Hepatocyte (in vitro differentiated cells): ENCODE measurements around the gene TCAF1.

Experiments
- EZH2 ChIP-seq: fragments of 200-600 bp; sonication (generic); IDR thresholded peaks from 2 replicates; pipeline ENCODE4 v1.6.1; 2016; ENCODE audit warnings: antibody characterized with exemption, mild to moderate bottlenecking, borderline replicate concordance
- EZH2phosphoT487 ChIP-seq: fragments of 200-600 bp; sonication (generic); IDR thresholded peaks from one replicate; pipeline ENCODE4 v1.6.1; 2018; ENCODE audit warnings: antibody characterized with exemption, mild to moderate bottlenecking, low read depth, moderate library complexity; ENCODE audit not compliant: unreplicated experiment, severe bottlenecking
- TF ChIP-seq, protein P1 (sequence below): fragments of 200-600 bp; sonication (generic); IDR thresholded peaks from 2 replicates; pipeline ENCODE4 v1.5.1; 2016; ENCODE audit warnings: antibody characterized with exemption, mild to moderate bottlenecking; ENCODE audit not compliant: poor library complexity

DNA sequence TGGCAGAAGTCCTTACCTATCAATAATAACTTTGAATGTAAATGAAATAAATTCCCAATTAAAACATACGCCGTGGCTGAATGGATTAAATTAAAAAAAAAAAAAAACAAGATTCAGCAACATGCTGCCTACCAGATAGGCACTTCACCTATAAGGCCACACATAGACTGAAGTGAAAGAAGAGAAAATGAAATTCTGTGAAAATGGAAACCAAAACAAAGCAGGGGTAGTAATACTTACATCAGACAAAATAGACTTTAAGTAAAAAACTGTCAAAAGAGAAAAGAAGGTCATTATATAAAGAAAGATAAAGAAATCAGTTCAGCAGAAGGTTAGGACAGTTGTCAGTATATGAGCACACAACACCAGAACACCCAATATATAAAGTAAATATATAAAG lies 55.3 kb downstream of the TCAF1 start:
- TF ChIP-seq EZH2 (no peak), EZH2phosphoT487 (no peak)
- TF ChIP-seq, protein P1, sequence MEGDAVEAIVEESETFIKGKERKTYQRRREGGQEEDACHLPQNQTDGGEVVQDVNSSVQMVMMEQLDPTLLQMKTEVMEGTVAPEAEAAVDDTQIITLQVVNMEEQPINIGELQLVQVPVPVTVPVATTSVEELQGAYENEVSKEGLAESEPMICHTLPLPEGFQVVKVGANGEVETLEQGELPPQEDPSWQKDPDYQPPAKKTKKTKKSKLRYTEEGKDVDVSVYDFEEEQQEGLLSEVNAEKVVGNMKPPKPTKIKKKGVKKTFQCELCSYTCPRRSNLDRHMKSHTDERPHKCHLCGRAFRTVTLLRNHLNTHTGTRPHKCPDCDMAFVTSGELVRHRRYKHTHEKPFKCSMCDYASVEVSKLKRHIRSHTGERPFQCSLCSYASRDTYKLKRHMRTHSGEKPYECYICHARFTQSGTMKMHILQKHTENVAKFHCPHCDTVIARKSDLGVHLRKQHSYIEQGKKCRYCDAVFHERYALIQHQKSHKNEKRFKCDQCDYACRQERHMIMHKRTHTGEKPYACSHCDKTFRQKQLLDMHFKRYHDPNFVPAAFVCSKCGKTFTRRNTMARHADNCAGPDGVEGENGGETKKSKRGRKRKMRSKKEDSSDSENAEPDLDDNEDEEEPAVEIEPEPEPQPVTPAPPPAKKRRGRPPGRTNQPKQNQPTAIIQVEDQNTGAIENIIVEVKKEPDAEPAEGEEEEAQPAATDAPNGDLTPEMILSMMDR, result no peak
